Loucy (cell line): Measurements from ENCODE around the gene TFCP2L1.

Experiments
- EZH2phosphoT487 ChIP-seq: fragments of 200-600 bp; IDR thresholded peaks from 2 replicates; pipeline ENCODE4 v1.6.1; 2018; ENCODE audit warnings: antibody characterized with exemption, mild to moderate bottlenecking, moderate library complexity, borderline replicate concordance
- TF ChIP-seq, protein P1 (sequence below): fragments of 200-600 bp; sonication (generic); conservative IDR thresholded peaks from 2 replicates; pipeline ENCODE4 v1.5.1; 2014; ENCODE audit warnings: mild to moderate bottlenecking, antibody characterized with exemption, low read length

DNA sequence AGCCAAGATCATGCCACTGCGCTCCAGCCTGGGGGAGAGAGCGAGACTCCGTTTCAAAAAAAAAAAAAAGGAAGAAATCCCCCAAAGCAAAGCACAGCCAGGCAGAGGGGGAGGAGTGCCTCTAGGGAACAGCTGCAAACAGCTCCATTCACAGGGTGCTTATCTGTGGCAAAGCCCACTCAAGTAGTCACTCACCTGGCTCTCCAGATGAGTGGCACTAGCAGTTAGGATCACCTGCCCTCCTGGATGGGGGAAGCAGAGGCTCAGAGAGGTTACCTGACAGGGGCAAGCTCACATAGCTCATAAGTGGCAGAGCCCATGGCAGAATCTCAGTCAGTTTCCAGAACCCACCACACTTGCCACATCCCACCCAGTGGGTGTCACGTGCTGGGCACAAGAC lies 30.3 kb downstream of the TFCP2L1 start:
- TF ChIP-seq, protein P1, sequence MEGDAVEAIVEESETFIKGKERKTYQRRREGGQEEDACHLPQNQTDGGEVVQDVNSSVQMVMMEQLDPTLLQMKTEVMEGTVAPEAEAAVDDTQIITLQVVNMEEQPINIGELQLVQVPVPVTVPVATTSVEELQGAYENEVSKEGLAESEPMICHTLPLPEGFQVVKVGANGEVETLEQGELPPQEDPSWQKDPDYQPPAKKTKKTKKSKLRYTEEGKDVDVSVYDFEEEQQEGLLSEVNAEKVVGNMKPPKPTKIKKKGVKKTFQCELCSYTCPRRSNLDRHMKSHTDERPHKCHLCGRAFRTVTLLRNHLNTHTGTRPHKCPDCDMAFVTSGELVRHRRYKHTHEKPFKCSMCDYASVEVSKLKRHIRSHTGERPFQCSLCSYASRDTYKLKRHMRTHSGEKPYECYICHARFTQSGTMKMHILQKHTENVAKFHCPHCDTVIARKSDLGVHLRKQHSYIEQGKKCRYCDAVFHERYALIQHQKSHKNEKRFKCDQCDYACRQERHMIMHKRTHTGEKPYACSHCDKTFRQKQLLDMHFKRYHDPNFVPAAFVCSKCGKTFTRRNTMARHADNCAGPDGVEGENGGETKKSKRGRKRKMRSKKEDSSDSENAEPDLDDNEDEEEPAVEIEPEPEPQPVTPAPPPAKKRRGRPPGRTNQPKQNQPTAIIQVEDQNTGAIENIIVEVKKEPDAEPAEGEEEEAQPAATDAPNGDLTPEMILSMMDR: no peak
- no peak for TF ChIP-seq EZH2phosphoT487
